Right lobe of liver (tissue), 6 donors: ENCODE results near the gene SPIN2B. TPM values are rescaled to one million over a fixed set of nuclear protein-coding genes. Genes with fewer than 3 reads are reported as not detected.

Experiments
- ATAC-seq, 4 donors: fragments of 200-7000 bp; cut with Tn5 transposase; one replicate each; pipeline ENCODE4 v1.9.1; 2020; ENCODE audit warnings: mild to moderate bottlenecking in 4 of 4, moderate library complexity in 4 of 4
- DNase-seq, 3 donors: peaks; one replicate each; pipeline ENCODE4 v3.0.0-alpha.2; 2020
- H3K27ac ChIP-seq, 3 donors: fragments of 200-600 bp; one replicate each; pipeline ENCODE4 v1.8.0; 2022
- H3K27me3 ChIP-seq, 2 donors: fragments of 200-600 bp; one replicate each; pipeline ENCODE4 v1.8.0; 2022
- H3K36me3 ChIP-seq, 4 donors: fragments of 200-600 bp; sonication (generic) in 1 of 4; one replicate each; pipeline versions ENCODE4 v1.5.1 to v1.8.0; 2017 to 2022; ENCODE audit warnings: control low read depth in 1 of 4
- H3K4me1 ChIP-seq, 4 donors: fragments of 200-600 bp; sonication (generic) in 1 of 4; one replicate each; pipeline versions ENCODE4 v1.5.1 to v1.8.0; 2017 to 2022; ENCODE audit warnings: control low read depth in 1 of 4
- H3K4me3 ChIP-seq, 3 donors: fragments of 200-600 bp; one replicate each; pipeline ENCODE4 v1.8.0; 2022
- H3K9me3 ChIP-seq, 4 donors: fragments of 200-600 bp; sonication (generic) in 1 of 4; one replicate each; pipeline versions ENCODE4 v1.5.1 to v1.8.0; 2017 to 2022; ENCODE audit warnings: control low read depth in 1 of 4
- CTCF ChIP-seq, 4 donors: fragments of 200-600 bp in 3 of 4; fragments of 450-650 bp in 1 of 4; IDR thresholded peaks; one replicate each; pipeline versions ENCODE4 v1.5.1 to v1.8.0; 2016 to 2022; ENCODE audit warnings: antibody characterized with exemption in 4 of 4, mild to moderate bottlenecking in 2 of 4
- POLR2A ChIP-seq: fragments of 450-650 bp; IDR thresholded peaks from one replicate; pipeline ENCODE4 v1.6.1; 2017; ENCODE audit warnings: antibody characterized with exemption, mild to moderate bottlenecking
- WGBS: methylation state at CpG from one replicate; pipeline ENCODE4 v1.1.6; 2018; ENCODE audit warnings: low coverage, low lambda C conversion rate; ENCODE audit not compliant: insufficient coverage; ENCODE audit errors: missing lambda C conversion rate; 5-methylcytosine and 5-hydroxymethylcytosine counted together
- intact Hi-C, 2 donors: fragments of 100-400 bp; cut with DNase I; formaldehyde crosslinking; loops; one replicate each; pipeline versions ENCODE4 v1.11.2 to v1.14.1; 2022
- total RNA-seq, 6 experiments: library from RNA; depleted of rRNA in 2 of 6; stranded (reverse); fragments of >200 nt in 2 of 6; fragmentation: NEBNext Ultra II Directional in 3 of 6; extraction: Animal tissue kit (Norgen Biotek cat#: 25700) in 3 of 6; gene quantifications; one replicate each; pipeline versions ENCODE4 v1.1.0 to v1.2.4, GENCODE V29; 2016 to 2023
- donor health status: DM: no; HTN: yes; CAD: no.
- donor health status: DM: no; HTN: no; CAD: no.
- donor health status: DM: no; HTN: no; CAD: no.
- donor health status: DM: no; HTN: yes; CAD: no.
- donor health status: DM: no; HTN: yes; CAD: no.

The SPIN2B gene
- total RNA-seq, 6 experiments from 2014 or later = 1.7 to 5.9 (median 4.3) TPM

DNA sequence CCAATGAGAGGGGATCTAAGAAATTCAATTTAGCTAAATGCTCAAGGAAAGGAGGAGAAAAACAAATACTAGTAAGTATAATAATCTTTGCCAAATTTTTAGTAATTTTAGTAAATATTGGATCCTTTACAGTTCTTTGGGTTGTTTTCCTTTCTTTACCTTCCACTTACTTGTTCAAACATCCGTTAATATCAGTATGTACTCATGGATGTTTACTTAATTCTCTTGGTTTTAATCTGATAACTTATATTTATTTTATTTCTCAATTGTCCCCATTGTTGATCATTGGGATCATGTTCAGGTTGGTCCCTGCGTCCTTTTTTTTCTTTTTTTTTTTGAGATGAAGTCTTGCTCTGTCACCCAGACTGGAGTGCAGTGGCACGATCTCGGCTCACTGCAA lies 46.9 kb downstream of the SPIN2B start:
- no peaks in the 10 kb centered on the region for H3K36me3 ChIP-seq
- WGBS = 69% methylated on average over 4 of the region's 4 CpGs
- ATAC-seq = no peak
- no peak overlapping the region for H3K4me3 ChIP-seq
- no peaks in the 10 kb centered on the region for H3K4me1 ChIP-seq
- intact Hi-C loops = no loop called here
- H3K27ac ChIP-seq = no peak overlapping the region
- H3K9me3 ChIP-seq = no peaks in the 10 kb centered on the region
- no peaks in the 10 kb centered on the region for H3K27me3 ChIP-seq
- TF ChIP-seq POLR2A (no peak), CTCF (IDR thresholded peaks at IDR 0.05) (no peak)
- DNase-seq = no peak

DNA sequence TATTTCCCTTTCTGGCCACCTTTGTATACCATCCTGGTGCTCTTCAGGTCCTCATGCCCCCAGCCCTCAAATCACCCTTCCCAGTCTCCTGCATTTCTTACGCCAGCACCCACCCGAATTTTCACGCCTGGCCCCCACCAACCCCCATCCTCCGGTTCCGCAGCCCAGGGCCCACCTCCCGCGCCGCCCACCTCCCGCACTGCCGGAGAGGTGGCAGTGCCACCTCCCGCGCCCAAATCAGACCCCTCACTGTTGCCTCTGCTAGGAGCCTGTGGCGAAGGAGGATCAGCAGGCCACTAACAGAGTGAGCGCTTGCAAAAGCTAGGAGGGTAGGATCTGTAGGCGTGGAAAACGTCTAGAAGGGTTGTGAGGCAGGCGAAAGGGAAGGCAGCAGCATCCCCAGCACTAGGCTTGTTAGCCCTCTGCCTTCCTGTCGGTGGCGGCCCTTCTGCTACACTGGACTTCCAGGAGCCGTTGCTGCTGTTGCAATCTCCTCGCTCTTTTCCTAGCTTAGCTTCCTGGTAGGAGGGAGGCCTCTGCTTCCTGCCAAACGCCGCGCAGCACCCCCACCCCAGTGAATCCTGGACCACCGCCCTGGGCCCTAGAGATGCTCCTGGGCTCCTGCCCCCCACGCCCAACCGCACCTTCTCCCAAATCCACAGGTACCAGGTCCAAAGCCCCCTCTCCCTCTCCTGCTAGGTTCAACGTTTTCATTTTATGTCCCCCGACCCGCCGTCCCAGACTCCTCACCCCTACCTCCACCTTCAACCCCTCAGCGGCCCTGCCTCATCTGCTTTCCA lies 51.0 kb downstream of the SPIN2B start:
- DNase-seq = no peak
- no peaks in the 10 kb centered on the region for H3K9me3 ChIP-seq
- no peak overlapping the region for H3K4me3 ChIP-seq
- WGBS = 84% methylated on average over 16 of the region's 32 CpGs
- ATAC-seq = no peak
- no peaks in the 10 kb centered on the region for H3K4me1 ChIP-seq
- H3K27me3 ChIP-seq = no peaks in the 10 kb centered on the region
- H3K27ac ChIP-seq = no peak overlapping the region
- no peak for TF ChIP-seq POLR2A
- no peak for TF ChIP-seq CTCF (IDR thresholded peaks at IDR 0.05)
- intact Hi-C loops = no loop called here
- H3K36me3 ChIP-seq = no peaks in the 10 kb centered on the region

Other genes with a start within 250 kb of the SPIN2B start
- 1 to 10 TPM; 5.7 to 6.9 (median 6.5) TPM for gene SPIN3, start 126.0 kb downstream of the SPIN2B start, total RNA-seq
- gene SPIN2A, start 15.8 kb upstream of the SPIN2B start, total RNA-seq = under 1 TPM in 4 of 6 experiments, not detected in 2; 0.21 to 0.46 (median 0.34) TPM
- gene FAAH2, start 165.2 kb upstream of the SPIN2B start, total RNA-seq = 10 to 100 TPM in 3 of 6 experiments, 1 to 10 TPM in 3; 6.9 to 19.7 (median 10.0) TPM